ENCODE results near the gene CAMK1D.
A peak's percentile ranks its signal among the peaks of the same experiment; 100 is the strongest.

CAMK1D gene

DNA sequence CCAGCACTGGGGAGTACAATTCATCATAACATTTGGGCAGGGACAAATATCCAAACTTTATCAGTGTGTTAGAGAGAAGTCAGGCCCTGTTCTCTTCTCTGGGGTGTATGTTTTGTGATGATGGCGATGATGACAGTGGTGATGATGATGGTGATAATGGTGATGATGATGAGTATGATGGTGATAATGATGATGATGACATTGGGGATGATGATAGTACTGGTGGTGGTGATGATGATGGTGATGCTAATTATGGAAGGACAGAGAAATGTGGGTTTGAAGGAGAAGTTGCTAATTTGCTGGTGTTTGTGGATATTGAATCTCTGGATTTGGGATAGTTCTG, 64.0 kb downstream of the CAMK1D start:
- Histone ChIP-seq H3K36me3 (no peaks in the 10 kb centered on the region), H3K4me1 (peaks cover 0 to 22% (median 0%) of the 10 kb centered on the region in 4 donors), H3K27ac (no peak overlapping the region), H3K27me3 (no peaks in the 10 kb centered on the region), H3K9me3 (no peaks in the 10 kb centered on the region), H3K4me3 (no peak overlapping the region)
- TF ChIP-seq, protein P1, sequence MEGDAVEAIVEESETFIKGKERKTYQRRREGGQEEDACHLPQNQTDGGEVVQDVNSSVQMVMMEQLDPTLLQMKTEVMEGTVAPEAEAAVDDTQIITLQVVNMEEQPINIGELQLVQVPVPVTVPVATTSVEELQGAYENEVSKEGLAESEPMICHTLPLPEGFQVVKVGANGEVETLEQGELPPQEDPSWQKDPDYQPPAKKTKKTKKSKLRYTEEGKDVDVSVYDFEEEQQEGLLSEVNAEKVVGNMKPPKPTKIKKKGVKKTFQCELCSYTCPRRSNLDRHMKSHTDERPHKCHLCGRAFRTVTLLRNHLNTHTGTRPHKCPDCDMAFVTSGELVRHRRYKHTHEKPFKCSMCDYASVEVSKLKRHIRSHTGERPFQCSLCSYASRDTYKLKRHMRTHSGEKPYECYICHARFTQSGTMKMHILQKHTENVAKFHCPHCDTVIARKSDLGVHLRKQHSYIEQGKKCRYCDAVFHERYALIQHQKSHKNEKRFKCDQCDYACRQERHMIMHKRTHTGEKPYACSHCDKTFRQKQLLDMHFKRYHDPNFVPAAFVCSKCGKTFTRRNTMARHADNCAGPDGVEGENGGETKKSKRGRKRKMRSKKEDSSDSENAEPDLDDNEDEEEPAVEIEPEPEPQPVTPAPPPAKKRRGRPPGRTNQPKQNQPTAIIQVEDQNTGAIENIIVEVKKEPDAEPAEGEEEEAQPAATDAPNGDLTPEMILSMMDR (IDR thresholded peaks at IDR 0.05): no peak
- intact Hi-C loops (cut with DNase I; ENCODE audit: low total_unique reads): no loop called here
- DNase-seq: no peak

DNA sequence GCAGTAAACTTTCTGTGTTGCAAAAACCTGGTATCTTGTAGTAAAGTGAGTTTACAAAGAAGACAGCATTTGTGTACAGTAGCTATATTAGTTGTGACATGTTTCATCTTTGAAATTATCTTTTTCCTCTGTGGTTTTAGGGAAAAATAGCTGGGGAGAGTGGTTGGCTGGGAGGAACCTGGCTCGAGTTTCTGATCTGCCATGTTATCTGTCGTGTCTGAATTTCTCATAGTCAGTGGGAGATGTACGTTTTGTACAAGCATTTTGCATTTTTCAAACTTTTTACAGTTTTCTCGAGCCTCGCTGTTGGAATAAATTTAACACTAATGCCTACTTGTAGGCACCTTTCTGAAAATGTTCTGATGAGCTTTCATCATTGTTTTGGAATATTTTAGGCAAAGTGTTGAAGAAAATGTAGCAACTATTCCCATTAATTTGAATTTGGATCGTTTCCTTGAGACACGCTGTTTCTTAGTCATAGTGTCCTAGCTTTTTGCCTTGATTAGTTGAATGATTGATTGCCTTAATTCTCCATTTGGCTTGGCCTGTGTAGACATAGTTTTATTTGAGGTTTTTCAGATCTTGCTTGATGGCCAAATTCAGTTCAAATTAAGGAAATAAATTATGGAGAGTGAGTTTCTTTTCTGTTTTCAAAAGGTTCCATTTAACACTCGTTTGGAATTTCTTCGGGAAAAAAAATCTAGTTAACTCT, 65.1 kb downstream of the CAMK1D start:
- no peak for DNase-seq
- Histone ChIP-seq H3K4me1 (peaks cover 0 to 32% (median 0%) of the 10 kb centered on the region in 4 donors), H3K27me3 (no peaks in the 10 kb centered on the region), H3K9me3 (no peaks in the 10 kb centered on the region), H3K36me3 (no peaks in the 10 kb centered on the region), H3K27ac (no peak overlapping the region), H3K4me3 (no peak overlapping the region)
- TF ChIP-seq, protein P1 (IDR thresholded peaks at IDR 0.05): no peak
- intact Hi-C loops (cut with DNase I; ENCODE audit: low total_unique reads): no loop called here

DNA sequence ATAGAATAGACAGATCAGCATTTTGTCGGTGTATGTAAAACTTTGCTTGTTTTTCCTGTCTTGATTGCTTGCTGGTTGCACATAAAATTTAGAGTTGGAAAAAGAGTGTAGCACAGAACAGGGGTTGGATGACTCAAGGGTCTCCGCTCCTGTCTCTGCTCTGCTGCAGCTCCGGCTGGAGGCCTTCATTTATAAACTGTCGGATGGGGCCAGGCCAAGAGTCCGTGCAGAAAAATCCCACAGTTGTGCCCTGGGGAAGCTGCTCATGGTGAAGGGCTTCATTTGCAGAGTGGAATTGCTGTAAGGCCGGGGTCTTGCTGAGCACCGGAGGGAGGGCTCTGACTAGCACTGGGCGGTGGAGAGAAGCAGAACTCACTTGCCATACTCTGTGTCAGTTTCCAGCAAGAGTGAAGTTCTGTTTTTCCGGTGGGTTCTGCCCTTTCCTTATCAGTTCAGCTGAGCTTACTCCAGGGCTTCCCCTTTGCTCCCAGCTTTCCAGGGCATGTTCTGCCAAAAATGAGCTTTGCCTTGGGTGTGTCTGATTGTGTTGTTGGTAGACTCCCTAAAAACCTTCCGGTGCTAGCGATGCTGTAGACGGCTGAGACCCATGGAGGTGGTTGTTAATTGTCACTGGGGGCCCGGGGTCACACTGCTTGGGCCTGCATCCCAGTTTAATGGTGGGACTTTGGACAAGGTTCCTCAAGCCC, 67.2 kb downstream of the CAMK1D start:
- Histone ChIP-seq H3K36me3 (no peaks in the 10 kb centered on the region), H3K9me3 (no peaks in the 10 kb centered on the region), H3K27ac (peak overlapping the region in 1 of 2 donors; percentile 4), H3K4me3 (no peak overlapping the region), H3K27me3 (no peaks in the 10 kb centered on the region), H3K4me1 (peaks cover 0 to 38% (median 1%) of the 10 kb centered on the region in 4 donors)
- TF ChIP-seq, protein P1 (IDR thresholded peaks at IDR 0.05): no peak
- intact Hi-C loops (cut with DNase I; ENCODE audit: low total_unique reads): no loop called here
- peak in 1 of 2 donors; percentile 36 for DNase-seq

DNA sequence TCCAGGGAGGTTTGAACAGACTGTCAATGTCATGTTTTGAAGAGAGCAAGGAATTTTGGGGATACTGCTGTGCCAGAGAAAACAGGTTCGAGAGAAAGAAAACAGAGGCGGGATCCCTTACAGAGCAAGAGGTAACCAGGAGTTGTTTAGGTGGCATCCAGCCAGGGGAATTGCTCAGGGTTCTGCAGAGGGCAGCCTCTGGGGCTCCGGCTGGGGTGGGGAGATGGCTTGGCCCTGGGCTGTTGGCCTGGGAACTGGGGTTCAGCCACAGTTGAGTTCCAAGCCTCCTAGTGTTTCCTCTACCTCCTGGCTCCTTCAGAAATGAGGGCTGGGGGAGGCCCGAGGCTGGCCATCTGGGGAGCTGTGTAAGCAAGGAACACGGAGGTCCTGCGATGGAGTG, 68.0 kb downstream of the CAMK1D start:
- peaks cover 0 to 38% (median 1%) of the 10 kb centered on the region in 4 donors for H3K4me1 ChIP-seq
- intact Hi-C loops (cut with DNase I; ENCODE audit: low total_unique reads): no loop called here
- no peaks in the 10 kb centered on the region for H3K27me3 ChIP-seq
- no peaks in the 10 kb centered on the region for H3K9me3 ChIP-seq
- peak overlapping the region in 1 of 2 donors; percentile 4 for H3K27ac ChIP-seq
- peak; percentile 38 to 73 for DNase-seq
- TF ChIP-seq, protein P1 (IDR thresholded peaks at IDR 0.05): no peak
- no peaks in the 10 kb centered on the region for H3K36me3 ChIP-seq
- H3K4me3 ChIP-seq: no peak overlapping the region

DNA sequence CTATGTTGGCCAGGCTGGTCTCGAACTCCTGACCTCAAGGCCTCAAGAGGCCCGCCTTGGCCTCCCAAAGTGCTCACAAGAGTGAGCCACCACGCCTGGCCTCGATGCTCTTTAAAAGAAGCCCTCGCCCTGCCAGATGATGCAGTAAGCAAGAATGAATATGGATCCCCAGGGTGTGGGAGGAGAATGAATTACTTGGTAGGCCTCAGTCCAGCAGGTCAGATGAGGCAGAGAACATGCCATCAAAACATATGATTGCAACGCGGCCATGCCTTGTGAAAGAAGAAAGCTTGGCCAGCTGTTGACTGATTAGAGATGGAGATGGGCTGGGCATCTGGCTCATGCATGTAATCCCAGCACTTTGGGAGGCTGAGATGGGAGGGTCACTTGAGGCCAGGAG, 68.7 kb downstream of the CAMK1D start:
- no peak overlapping the region for H3K4me3 ChIP-seq
- H3K27me3 ChIP-seq: no peaks in the 10 kb centered on the region
- H3K36me3 ChIP-seq: no peaks in the 10 kb centered on the region
- H3K27ac ChIP-seq: peak overlapping the region in 1 of 2 donors; percentile 46
- H3K4me1 ChIP-seq: peaks cover 0 to 38% (median 1%) of the 10 kb centered on the region in 4 donors
- intact Hi-C loops (cut with DNase I; ENCODE audit: low total_unique reads): no loop called here
- no peaks in the 10 kb centered on the region for H3K9me3 ChIP-seq
- peak; percentile 88 to 90 for DNase-seq
- TF ChIP-seq, protein P1 (IDR thresholded peaks at IDR 0.05): no peak
